ENCODE results near the gene RALGPS2. TPM values are rescaled to one million over a fixed set of nuclear protein-coding genes. Genes with fewer than 3 reads are reported as not detected.

Gene RALGPS2
- total and polyA plus RNA-seq, 2 of the 13 experiments (the other 11 are each of a cell fraction or from before 2014, with no cell fraction given) = 15.6 to 36.0 TPM

- TF ChIP-seq, protein P1, sequence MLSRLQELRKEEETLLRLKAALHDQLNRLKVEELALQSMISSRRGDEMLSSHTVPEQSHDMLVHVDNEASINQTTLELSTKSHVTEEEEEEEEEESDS (CRISPR knock-in tag; IDR thresholded peaks at IDR 0.05; ENCODE audit: borderline replicate concordance) = no peak
- no peak for TF ChIP-seq GRHL1 (CRISPR knock-in tag; conservative IDR thresholded peaks at IDR 0.05)
- TF ChIP-seq ZUFSP (CRISPR knock-in tag; IDR thresholded peaks at IDR 0.05; ENCODE audit: borderline replicate concordance) = no peak
- TF ChIP-seq SOX13 (IDR thresholded peaks at IDR 0.05) = no peak
- TF ChIP-seq SOX13 (CRISPR knock-in tag; conservative IDR thresholded peaks at IDR 0.05 in 1 of 2, IDR thresholded peaks at IDR 0.05 in 1 of 2) = peak in 1 of 2 experiments; percentile 52; a peak in 1 of 4 replicates
- no peak for TF ChIP-seq KDM1A (CRISPR knock-in tag; IDR thresholded peaks at IDR 0.05)
- TF ChIP-seq ZNF205 (CRISPR knock-in tag; IDR thresholded peaks at IDR 0.05) = no peak
- TF ChIP-seq, protein P2, sequence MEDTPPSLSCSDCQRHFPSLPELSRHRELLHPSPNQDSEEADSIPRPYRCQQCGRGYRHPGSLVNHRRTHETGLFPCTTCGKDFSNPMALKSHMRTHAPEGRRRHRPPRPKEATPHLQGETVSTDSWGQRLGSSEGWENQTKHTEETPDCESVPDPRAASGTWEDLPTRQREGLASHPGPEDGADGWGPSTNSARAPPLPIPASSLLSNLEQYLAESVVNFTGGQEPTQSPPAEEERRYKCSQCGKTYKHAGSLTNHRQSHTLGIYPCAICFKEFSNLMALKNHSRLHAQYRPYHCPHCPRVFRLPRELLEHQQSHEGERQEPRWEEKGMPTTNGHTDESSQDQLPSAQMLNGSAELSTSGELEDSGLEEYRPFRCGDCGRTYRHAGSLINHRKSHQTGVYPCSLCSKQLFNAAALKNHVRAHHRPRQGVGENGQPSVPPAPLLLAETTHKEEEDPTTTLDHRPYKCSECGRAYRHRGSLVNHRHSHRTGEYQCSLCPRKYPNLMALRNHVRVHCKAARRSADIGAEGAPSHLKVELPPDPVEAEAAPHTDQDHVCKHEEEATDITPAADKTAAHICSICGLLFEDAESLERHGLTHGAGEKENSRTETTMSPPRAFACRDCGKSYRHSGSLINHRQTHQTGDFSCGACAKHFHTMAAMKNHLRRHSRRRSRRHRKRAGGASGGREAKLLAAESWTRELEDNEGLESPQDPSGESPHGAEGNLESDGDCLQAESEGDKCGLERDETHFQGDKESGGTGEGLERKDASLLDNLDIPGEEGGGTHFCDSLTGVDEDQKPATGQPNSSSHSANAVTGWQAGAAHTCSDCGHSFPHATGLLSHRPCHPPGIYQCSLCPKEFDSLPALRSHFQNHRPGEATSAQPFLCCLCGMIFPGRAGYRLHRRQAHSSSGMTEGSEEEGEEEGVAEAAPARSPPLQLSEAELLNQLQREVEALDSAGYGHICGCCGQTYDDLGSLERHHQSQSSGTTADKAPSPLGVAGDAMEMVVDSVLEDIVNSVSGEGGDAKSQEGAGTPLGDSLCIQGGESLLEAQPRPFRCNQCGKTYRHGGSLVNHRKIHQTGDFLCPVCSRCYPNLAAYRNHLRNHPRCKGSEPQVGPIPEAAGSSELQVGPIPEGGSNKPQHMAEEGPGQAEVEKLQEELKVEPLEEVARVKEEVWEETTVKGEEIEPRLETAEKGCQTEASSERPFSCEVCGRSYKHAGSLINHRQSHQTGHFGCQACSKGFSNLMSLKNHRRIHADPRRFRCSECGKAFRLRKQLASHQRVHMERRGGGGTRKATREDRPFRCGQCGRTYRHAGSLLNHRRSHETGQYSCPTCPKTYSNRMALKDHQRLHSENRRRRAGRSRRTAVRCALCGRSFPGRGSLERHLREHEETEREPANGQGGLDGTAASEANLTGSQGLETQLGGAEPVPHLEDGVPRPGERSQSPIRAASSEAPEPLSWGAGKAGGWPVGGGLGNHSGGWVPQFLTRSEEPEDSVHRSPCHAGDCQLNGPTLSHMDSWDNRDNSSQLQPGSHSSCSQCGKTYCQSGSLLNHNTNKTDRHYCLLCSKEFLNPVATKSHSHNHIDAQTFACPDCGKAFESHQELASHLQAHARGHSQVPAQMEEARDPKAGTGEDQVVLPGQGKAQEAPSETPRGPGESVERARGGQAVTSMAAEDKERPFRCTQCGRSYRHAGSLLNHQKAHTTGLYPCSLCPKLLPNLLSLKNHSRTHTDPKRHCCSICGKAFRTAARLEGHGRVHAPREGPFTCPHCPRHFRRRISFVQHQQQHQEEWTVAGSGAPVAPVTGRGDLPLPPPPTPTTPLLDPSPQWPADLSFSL (CRISPR knock-in tag; IDR thresholded peaks at IDR 0.05) = no peak
- TF ChIP-seq ZNF30 (CRISPR knock-in tag; IDR thresholded peaks at IDR 0.05) = no peak
- TF ChIP-seq ATF5 (CRISPR knock-in tag; IDR thresholded peaks at IDR 0.05; ENCODE audit: low read depth) = no peak
- TF ChIP-seq ZNF75D (CRISPR knock-in tag; IDR thresholded peaks at IDR 0.05; ENCODE audit: borderline replicate concordance) = no peak
- peak; percentile 42; the same call in 1 of the 2 replicates for TF ChIP-seq CREM (IDR thresholded peaks at IDR 0.05)
- TF ChIP-seq CREM (CRISPR knock-in tag; IDR thresholded peaks at IDR 0.05) = no peak
- TF ChIP-seq ZNF121 (CRISPR knock-in tag; IDR thresholded peaks at IDR 0.05) = no peak
- TF ChIP-seq PRMT3 (CRISPR knock-in tag; IDR thresholded peaks at IDR 0.05; ENCODE audit: borderline replicate concordance, low read depth) = no peak
- no peak for TF ChIP-seq ZNF639 (CRISPR knock-in tag; conservative IDR thresholded peaks at IDR 0.05)
Measured at GRCh38 chr1:178726087-178726517, 1.1 kb downstream of the RALGPS2 start (continued).

All from HepG2 (cell line).